GM12878 (cell line): Measurements from ENCODE around the gene RHOB. TPM values are rescaled to one million over a fixed set of nuclear protein-coding genes. Genes with fewer than 3 reads are reported as not detected.

Experiments used
- BACH1 ChIP-seq: fragments of 450-650 bp; IDR thresholded peaks from 2 replicates; pipeline ENCODE4 v1.6.1; 2017; ENCODE audit warnings: mild to moderate bottlenecking, borderline replicate concordance
- BCL11A ChIP-seq: IDR thresholded peaks from 2 replicates; pipeline ENCODE4 v1.6.1; 2011; ENCODE audit warnings: low read depth, low read length
- BHLHE40 ChIP-seq, 2 experiments: fragments of 450-650 bp in 1 of 2; IDR thresholded peaks; 2 replicates each; pipeline ENCODE4 v1.6.1; 2011 to 2017; ENCODE audit warnings: low read depth in 2 of 2, borderline replicate concordance in 1 of 2, improper control_type of control experiment in 1 of 2, low read length in 1 of 2, mild to moderate bottlenecking in 1 of 2
- CBX5 ChIP-seq: sonication (generic); IDR thresholded peaks from 2 replicates; pipeline ENCODE4 v1.6.1; 2016; ENCODE audit warnings: low read depth, moderate library complexity, mild to moderate bottlenecking, inconsistent platforms
- DPF2 ChIP-seq: fragments of 450-650 bp; IDR thresholded peaks from 2 replicates; pipeline ENCODE4 v1.6.1; 2017; ENCODE audit warnings: mild to moderate bottlenecking
- FOS ChIP-seq: IDR thresholded peaks from 3 replicates; pipeline ENCODE4 v1.6.1; 2011; ENCODE audit warnings: borderline replicate concordance; ENCODE audit not compliant: insufficient read length; ENCODE audit errors: extremely low read depth
- GATAD2B ChIP-seq: fragments of 450-650 bp; conservative IDR thresholded peaks from 2 replicates; pipeline ENCODE4 v1.6.1; 2017; ENCODE audit warnings: low read depth, mild to moderate bottlenecking, moderate library complexity
- IKZF1 ChIP-seq: fragments of 450-650 bp; conservative IDR thresholded peaks from 2 replicates; pipeline ENCODE4 v1.6.1; 2017; ENCODE audit warnings: antibody characterized with exemption, mild to moderate bottlenecking
- JUNB ChIP-seq: IDR thresholded peaks from 2 replicates; pipeline ENCODE4 v1.6.1; 2016; ENCODE audit warnings: antibody characterized with exemption, mild to moderate bottlenecking
- JUND ChIP-seq: IDR thresholded peaks from 2 replicates; pipeline ENCODE4 v1.6.1; 2012; ENCODE audit warnings: low read depth, mild to moderate bottlenecking, low read length, improper control_type of control experiment, moderate library complexity
- LARP7 ChIP-seq: fragments of 450-650 bp; IDR thresholded peaks from 2 replicates; pipeline ENCODE4 v1.6.1; 2017; ENCODE audit warnings: mild to moderate bottlenecking
- MEF2B ChIP-seq: fragments of 450-650 bp; IDR thresholded peaks from 2 replicates; pipeline ENCODE4 v1.6.1; 2018; ENCODE audit warnings: mild to moderate bottlenecking, moderate library complexity; ENCODE audit not compliant: partially characterized antibody, poor library complexity, severe bottlenecking
- MTA3 ChIP-seq: IDR thresholded peaks from 2 replicates; pipeline ENCODE4 v1.6.1; 2012; ENCODE audit warnings: low read length, inconsistent platforms, borderline replicate concordance
- NR2F1 ChIP-seq: fragments of 450-650 bp; conservative IDR thresholded peaks from 2 replicates; pipeline ENCODE4 v1.6.1; 2017; ENCODE audit warnings: mild to moderate bottlenecking
- PBX3 ChIP-seq: IDR thresholded peaks from 2 replicates; pipeline ENCODE4 v1.6.1; 2011; ENCODE audit warnings: mild to moderate bottlenecking, low read depth, low read length, moderate library complexity; ENCODE audit not compliant: insufficient replicate concordance
- PKNOX1 ChIP-seq: fragments of 450-650 bp; IDR thresholded peaks from 2 replicates; pipeline ENCODE4 v1.6.1; 2016; ENCODE audit warnings: mild to moderate bottlenecking
- RB1 ChIP-seq: fragments of 450-650 bp; formaldehyde crosslinking; IDR thresholded peaks from 2 replicates; pipeline ENCODE4 v1.6.1; 2017; ENCODE audit warnings: mild to moderate bottlenecking, borderline replicate concordance
- REST ChIP-seq: IDR thresholded peaks from 2 replicates; pipeline ENCODE4 v1.6.1; 2012; ENCODE audit warnings: mild to moderate bottlenecking, low read depth, low read length
- RFX5 ChIP-seq: IDR thresholded peaks from 2 replicates; pipeline ENCODE4 v1.6.1; 2011; ENCODE audit warnings: low read depth, low read length, improper control_type of control experiment
- RUNX3 ChIP-seq: IDR thresholded peaks from 2 replicates; pipeline ENCODE4 v1.6.1; 2012; ENCODE audit warnings: low read length, inconsistent platforms
- SKIL ChIP-seq: fragments of 450-650 bp; IDR thresholded peaks from 2 replicates; pipeline ENCODE4 v1.6.1; 2017; ENCODE audit warnings: mild to moderate bottlenecking, low read depth, inconsistent platforms; ENCODE audit not compliant: poor library complexity, severe bottlenecking
- SMAD5 ChIP-seq: IDR thresholded peaks from 2 replicates; pipeline ENCODE4 v1.6.1; 2016; ENCODE audit warnings: antibody characterized with exemption, low read depth
- SRF ChIP-seq, 2 experiments: IDR thresholded peaks; 2 replicates each; pipeline ENCODE4 v1.6.1; 2011; ENCODE audit warnings: low read depth in 2 of 2, low read length in 2 of 2, mild to moderate bottlenecking in 1 of 2, moderate library complexity in 1 of 2
- ZNF207 ChIP-seq: fragments of 450-650 bp; IDR thresholded peaks from 2 replicates; pipeline ENCODE4 v1.6.1; 2014; ENCODE audit warnings: antibody characterized with exemption, mild to moderate bottlenecking, borderline replicate concordance
- polyA plus RNA-seq, 11 experiments: library from polyadenylated mRNA; depleted of rRNA in 4 of 11; unstranded in 6 of 11; stranded (reverse) in 5 of 11; fragments of >200 nt; fragmentation: Nextera tagmentation in 4 of 11; fragmentation: Illumina TruSeq in 1 of 11; extraction: Ambion mirVana in 4 of 11; extraction: Trizol in 1 of 11; gene quantifications; 1 replicate in 1 of 11; 2 replicates in 10 of 11; pipeline versions ENCODE4 v1.2.1 to v1.2.3, GENCODE V29; 2011 to 2016; ENCODE audit warnings: inconsistent platforms in 2 of 11, missing spikeins in 2 of 11, low read depth in 1 of 11
- total RNA-seq, 4 experiments: library from RNA; depleted of rRNA in 3 of 4; stranded (reverse); fragments of >200 nt in 3 of 4; fragmentation: Illumina TruSeq in 1 of 4; extraction: Trizol in 1 of 4; gene quantifications; 2 replicates each; pipeline versions ENCODE4 v1.2.1 to v1.2.3, GENCODE V29; 2013 to 2021

RHOB gene
- total and polyA plus RNA-seq, 10 of the 15 experiments (the other 5 are each of a cell fraction or from before 2014, with no cell fraction given): 0.03 to 4.5 (median 1.2) TPM

- TF ChIP-seq JUND (peak; percentile 50; the same call in 1 of the 2 replicates), SRF (IDR thresholded peaks at IDR 0.05; ENCODE audit: low read depth in 2 of 2, low read length in 2 of 2) (no peak), RUNX3 (peak; percentile 80), IKZF1 (peak; percentile 67), SMAD5 (peak; percentile 58; the same call in 1 of the 2 replicates), NR2F1 (peak; percentile 80), RB1 (no peak), BHLHE40 (IDR thresholded peaks at IDR 0.05; ENCODE audit: borderline replicate concordance in 1 of 2, low read depth in 2 of 2, low read length in 1 of 2) (peak in 1 of 2 experiments; percentile 11; a peak in 1 of 4 replicates), GATAD2B (peak; percentile 56), BCL11A (no peak), JUNB (no peak), LARP7 (peak; percentile 72; the same call in 1 of the 2 replicates), BACH1 (peak; percentile 69), DPF2 (peak; percentile 93), MTA3 (no peak), PBX3 (peak; percentile 96), MEF2B (peak; percentile 84), FOS (peak; percentile 4), CBX5 (no peak), PKNOX1 (peak; percentile 99), REST (no peak), RFX5 (peak; percentile 87), ZNF207 (peak; percentile 59; the same call in 1 of the 2 replicates), SKIL (no peak)
Measured at GRCh38 chr2:20446917-20447436, at the start of gene RHOB (continued).
